ENCODE data around the gene ZMYM2. TPM values are rescaled to one million over a fixed set of nuclear protein-coding genes. Genes with fewer than 3 reads are reported as not detected.
A peak's percentile ranks its signal among the peaks of the same experiment; 100 is the strongest.

Gene ZMYM2
- total RNA-seq, 2 experiments from 2014 or later = 82.8 to 92.0 TPM

- POLR2A ChIA-PET = interaction anchor here (1.6 kb wide), 1 partner anchor 10 kb away, joined by 18 read pairs; no protein-coding TSS in a partner anchor
- Mint-ChIP-seq H3K4me3 (peak overlapping the region; percentile 70), H3K4me1 (peaks cover 1% of the 10 kb centered on the region), H3K9me3 (no peaks in the 10 kb centered on the region), H3K27ac (no peak overlapping the region), H3K36me3 (no peaks in the 10 kb centered on the region), H3K27me3 (peaks cover 30% of the 10 kb centered on the region)
- ATAC-seq (ENCODE audit: low read depth) (peak; percentile 15), DNase-seq (peak; percentile 50)
These were observed 170.0 kb downstream of the ZMYM2 start for GRCh38 chr13:20128459-20128931.

GRCh38 chr13:20129076-20129475, 170.5 kb downstream of the ZMYM2 start:
- DNase-seq = no peak
- POLR2A ChIA-PET = no interaction called here
- Mint-ChIP-seq H3K9me3 (no peaks in the 10 kb centered on the region), H3K27me3 (peaks cover 29% of the 10 kb centered on the region), H3K4me1 (peaks cover 1% of the 10 kb centered on the region), H3K36me3 (no peaks in the 10 kb centered on the region), H3K4me3 (peak overlapping the region; percentile 70), H3K27ac (no peak overlapping the region)
- no peak for ATAC-seq (ENCODE audit: low read depth)

GRCh38 chr13:20130012-20130411, 171.5 kb downstream of the ZMYM2 start:
- H3K4me1 Mint-ChIP-seq = peaks cover 1% of the 10 kb centered on the region
- no peaks in the 10 kb centered on the region for H3K9me3 Mint-ChIP-seq
- no peak overlapping the region for H3K27ac Mint-ChIP-seq
- peaks cover 22% of the 10 kb centered on the region for H3K27me3 Mint-ChIP-seq
- no peak overlapping the region for H3K4me3 Mint-ChIP-seq
- ATAC-seq (ENCODE audit: low read depth) (no peak), DNase-seq (no peak)
- POLR2A ChIA-PET = no interaction called here
- H3K36me3 Mint-ChIP-seq = no peaks in the 10 kb centered on the region

- POLR2A ChIA-PET = no interaction called here
- Mint-ChIP-seq H3K9me3 (no peaks in the 10 kb centered on the region), H3K4me1 (peaks cover 1% of the 10 kb centered on the region), H3K36me3 (no peaks in the 10 kb centered on the region), H3K27ac (no peak overlapping the region), H3K27me3 (peaks cover 18% of the 10 kb centered on the region), H3K4me3 (no peak overlapping the region)
- ATAC-seq (ENCODE audit: low read depth) (no peak), DNase-seq (no peak)
These were observed 172.1 kb downstream of the ZMYM2 start for GRCh38 chr13:20130652-20131051.

DNA sequence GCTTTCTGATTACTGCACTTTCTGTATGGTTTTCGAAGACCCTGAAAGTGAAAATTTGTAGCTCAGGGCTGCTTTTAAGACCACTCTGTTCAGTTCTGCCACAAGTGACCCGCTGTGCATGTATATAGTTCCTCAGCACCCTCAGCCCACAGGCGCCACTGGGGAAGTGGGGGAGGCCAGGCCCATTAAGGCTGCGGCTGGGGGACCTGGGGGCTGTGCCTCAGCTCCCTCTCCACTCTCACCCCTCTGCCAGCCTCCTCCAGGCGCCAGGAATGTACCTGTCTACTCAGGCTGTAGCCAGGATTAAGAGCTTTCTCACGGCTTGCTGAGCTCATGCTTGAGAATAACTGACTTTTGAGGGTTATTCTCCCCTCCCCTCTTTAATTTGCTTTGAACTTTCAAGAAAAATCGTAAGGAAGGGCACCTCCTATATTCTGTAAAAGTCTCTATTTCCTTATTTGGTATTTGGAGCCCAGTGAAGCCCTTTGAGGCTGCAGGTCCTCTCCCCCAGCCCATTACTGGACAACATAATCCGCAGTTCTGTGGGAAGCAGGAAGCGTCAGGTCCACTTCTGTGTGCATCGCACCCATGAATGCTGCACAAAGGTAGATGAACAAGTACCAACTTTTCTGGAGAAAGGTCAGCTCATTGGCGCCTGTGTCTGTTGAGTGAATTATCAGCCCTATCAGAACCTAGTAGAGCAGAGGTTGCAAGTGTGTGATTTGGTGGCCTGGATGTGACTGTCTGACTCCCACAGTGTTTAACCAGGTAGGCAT, 172.7 kb downstream of the ZMYM2 start:
- H3K27me3 Mint-ChIP-seq = peaks cover 13% of the 10 kb centered on the region
- H3K27ac Mint-ChIP-seq = no peak overlapping the region
- DNase-seq (no peak), ATAC-seq (ENCODE audit: low read depth) (no peak)
- no peaks in the 10 kb centered on the region for H3K36me3 Mint-ChIP-seq
- H3K9me3 Mint-ChIP-seq = no peaks in the 10 kb centered on the region
- peaks cover 1% of the 10 kb centered on the region for H3K4me1 Mint-ChIP-seq
- no peak overlapping the region for H3K4me3 Mint-ChIP-seq
- POLR2A ChIA-PET = no interaction called here

DNA sequence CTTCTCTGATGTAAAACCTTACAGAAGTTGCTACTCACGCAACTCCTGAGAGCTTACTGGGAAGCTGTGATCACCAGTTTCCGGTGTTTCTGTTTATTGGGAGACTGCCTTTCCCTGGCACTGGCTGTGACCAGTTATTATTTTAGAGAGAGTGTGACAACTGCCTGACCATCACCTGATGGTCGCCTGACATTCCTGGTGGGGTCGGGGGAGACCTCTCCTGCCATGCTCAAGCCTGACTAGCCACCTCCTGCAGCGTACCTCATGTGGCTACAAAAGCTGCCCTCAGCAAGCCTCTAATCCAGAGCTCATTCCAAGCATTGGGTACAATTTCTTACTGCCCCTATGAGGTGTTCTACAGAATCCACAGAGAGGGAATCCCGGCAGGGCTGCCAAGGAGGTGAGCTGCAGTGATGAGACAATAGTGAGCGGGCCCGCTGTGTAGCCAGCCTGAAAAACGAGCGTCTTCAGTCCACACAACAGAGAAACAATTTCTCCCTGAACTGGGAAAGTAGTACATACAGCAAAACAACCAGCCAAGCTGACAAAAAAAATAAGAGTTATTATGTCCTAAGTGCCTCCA, 173.6 kb downstream of the ZMYM2 start:
- ATAC-seq (ENCODE audit: low read depth) (no peak), DNase-seq (no peak)
- H3K27me3 Mint-ChIP-seq = peaks cover 6% of the 10 kb centered on the region
- H3K9me3 Mint-ChIP-seq = no peaks in the 10 kb centered on the region
- no peaks in the 10 kb centered on the region for H3K36me3 Mint-ChIP-seq
- H3K4me3 Mint-ChIP-seq = no peak overlapping the region
- H3K27ac Mint-ChIP-seq = no peak overlapping the region
- POLR2A ChIA-PET = interaction anchor here (1.0 kb wide), 1 partner anchor 13 kb away, joined by 3 read pairs; no protein-coding TSS in a partner anchor
- peaks cover 5% of the 10 kb centered on the region for H3K4me1 Mint-ChIP-seq

DNA sequence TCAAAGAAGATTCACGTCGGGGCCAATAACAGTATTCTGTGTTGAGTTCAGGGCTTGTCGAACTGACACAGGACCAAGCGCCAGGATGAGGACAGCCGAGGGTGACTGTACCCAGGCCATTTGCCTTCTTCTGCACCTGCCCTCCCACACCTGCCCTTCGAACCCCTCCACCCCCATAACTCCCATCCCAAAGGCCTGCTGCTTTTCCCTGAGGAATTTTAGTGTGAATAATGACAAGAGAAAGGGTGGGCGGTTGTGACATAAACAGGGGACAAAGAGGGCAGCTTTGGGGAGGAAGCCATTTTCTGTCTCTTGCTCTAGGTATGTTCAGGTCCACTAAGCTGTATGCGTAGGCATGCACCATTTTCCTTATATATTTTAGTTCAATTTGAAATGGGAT, 176.2 kb downstream of the ZMYM2 start:
- POLR2A ChIA-PET = no interaction called here
- Mint-ChIP-seq H3K27me3 (peaks cover 18% of the 10 kb centered on the region), H3K36me3 (no peaks in the 10 kb centered on the region), H3K4me1 (peaks cover 4% of the 10 kb centered on the region), H3K9me3 (no peaks in the 10 kb centered on the region), H3K27ac (no peak overlapping the region), H3K4me3 (no peak overlapping the region)
- no peak for ATAC-seq (ENCODE audit: low read depth)
- DNase-seq = no peak

GRCh38 chr13:20136781-20137703, 178.5 kb downstream of the ZMYM2 start:
- DNase-seq (peak; percentile 64), ATAC-seq (ENCODE audit: low read depth) (peak; percentile 75)
- Mint-ChIP-seq H3K27ac (no peak overlapping the region), H3K36me3 (no peaks in the 10 kb centered on the region), H3K27me3 (peaks cover 37% of the 10 kb centered on the region), H3K9me3 (no peaks in the 10 kb centered on the region), H3K4me3 (peak overlapping the region; percentile 44), H3K4me1 (peaks cover 5% of the 10 kb centered on the region)
- POLR2A ChIA-PET = no interaction called here

GRCh38 chr13:20137875-20138274, 179.3 kb downstream of the ZMYM2 start:
- peaks cover 38% of the 10 kb centered on the region for H3K27me3 Mint-ChIP-seq
- H3K36me3 Mint-ChIP-seq = no peaks in the 10 kb centered on the region
- POLR2A ChIA-PET = no interaction called here
- no peak for ATAC-seq (ENCODE audit: low read depth)
- H3K4me1 Mint-ChIP-seq = peaks cover 5% of the 10 kb centered on the region
- no peaks in the 10 kb centered on the region for H3K9me3 Mint-ChIP-seq
- no peak overlapping the region for H3K4me3 Mint-ChIP-seq
- no peak overlapping the region for H3K27ac Mint-ChIP-seq
- DNase-seq = no peak

- H3K27me3 Mint-ChIP-seq = peaks cover 44% of the 10 kb centered on the region
- H3K4me1 Mint-ChIP-seq = peaks cover 6% of the 10 kb centered on the region
- H3K4me3 Mint-ChIP-seq = no peak overlapping the region
- ATAC-seq (ENCODE audit: low read depth) (no peak), DNase-seq (no peak)
- H3K36me3 Mint-ChIP-seq = no peaks in the 10 kb centered on the region
- POLR2A ChIA-PET = no interaction called here
- no peaks in the 10 kb centered on the region for H3K9me3 Mint-ChIP-seq
- no peak overlapping the region for H3K27ac Mint-ChIP-seq
These were observed 182.0 kb downstream of the ZMYM2 start for GRCh38 chr13:20140487-20140886.

Other genes starting within 250 kb of the ZMYM2 start
- gene PSPC1, start 175.8 kb upstream of the ZMYM2 start, total RNA-seq = 10 to 100 TPM; 75.6 to 80.3 TPM
- 10 to 100 TPM; 20.8 to 22.2 TPM for gene ZMYM5, start 95.1 kb upstream of the ZMYM2 start, total RNA-seq
- under 1 TPM; 0.39 to 0.54 TPM for gene GJA3, start 202.3 kb downstream of the ZMYM2 start, total RNA-seq
- gene GJB2, start 234.2 kb downstream of the ZMYM2 start, total RNA-seq = under 1 TPM; 0.20 to 0.22 TPM